HUES64 (cell line): ENCODE results near the gene BTN2A1.
A peak's percentile ranks its signal among the peaks of the same experiment; 100 is the strongest.
"Not testable (repeated sequence)": the region's sequence is repeated elsewhere in the genome, so short reads cannot be mapped to it uniquely, and the experiment has no call there.

ENCODE experiments used
- H3K27ac ChIP-seq: 2 replicates; pipeline ENCODE4 v1.7.0; 2013; ENCODE audit warnings: low read depth, low read length, inconsistent platforms
- H3K27me3 ChIP-seq: 2 replicates; pipeline ENCODE4 v1.6.1; 2013; ENCODE audit warnings: mild to moderate bottlenecking, low read length; ENCODE audit not compliant: insufficient read depth
- H3K36me3 ChIP-seq: 2 replicates; pipeline ENCODE4 v1.6.1; 2013; ENCODE audit warnings: mild to moderate bottlenecking, low read length; ENCODE audit not compliant: insufficient read depth
- H3K4me1 ChIP-seq: 2 replicates; pipeline ENCODE4 v1.6.1; 2013; ENCODE audit warnings: mild to moderate bottlenecking, low read length, moderate library complexity; ENCODE audit not compliant: insufficient read depth
- H3K4me3 ChIP-seq: 2 replicates; pipeline ENCODE4 v1.5.1; 2013; ENCODE audit warnings: mild to moderate bottlenecking, low read length, moderate library complexity
- H3K9ac ChIP-seq: 2 replicates; pipeline ENCODE4 v1.6.1; 2013; ENCODE audit warnings: mild to moderate bottlenecking, low read depth, low read length
- H3K9me3 ChIP-seq: 2 replicates; pipeline ENCODE4 v1.6.1; 2013; ENCODE audit warnings: low read depth, low read length; ENCODE audit not compliant: insufficient read depth
- WGBS: fragments of 150-250, 120-280 bp; methylation state at CpG from one replicate; pipeline ENCODE4 v1.1.7; 2013; ENCODE audit warnings: missing lambda C conversion rate; 5-methylcytosine and 5-hydroxymethylcytosine counted together

The BTN2A1 gene

GRCh38 chr6:26454631-26455030 lies 3.1 kb upstream of the BTN2A1 start:
- Histone ChIP-seq H3K9ac (no peak overlapping the region), H3K27ac (no peak overlapping the region), H3K4me3 (no peak overlapping the region), H3K27me3 (no peaks in the 10 kb centered on the region), H3K9me3 (no peaks in the 10 kb centered on the region), H3K4me1 (peaks cover 5% of the 10 kb centered on the region; the same call in 1 of the 2 replicates), H3K36me3 (peaks cover 6% of the 10 kb centered on the region)
- WGBS = 43% methylated on average over 1 of the region's 1 CpG

- 93% methylated on average over 3 of the region's 3 CpGs for WGBS
- Histone ChIP-seq H3K9me3 (no peaks in the 10 kb centered on the region), H3K9ac (no peak overlapping the region), H3K4me3 (no peak overlapping the region), H3K36me3 (peaks cover 15% of the 10 kb centered on the region), H3K27me3 (no peaks in the 10 kb centered on the region), H3K4me1 (peaks cover 5% of the 10 kb centered on the region; the same call in 1 of the 2 replicates), H3K27ac (no peak overlapping the region)
These were observed 2.3 kb upstream of the BTN2A1 start for GRCh38 chr6:26455357-26455970.

- no peaks in the 10 kb centered on the region for H3K9me3 ChIP-seq
- 26% methylated on average over 8 of the region's 9 CpGs for WGBS
- peak overlapping the region; percentile 86 for H3K9ac ChIP-seq
- H3K27ac ChIP-seq = peak overlapping the region; percentile 58
- H3K4me1 ChIP-seq = peaks cover 5% of the 10 kb centered on the region; the same call in 1 of the 2 replicates
- peaks cover 25% of the 10 kb centered on the region for H3K36me3 ChIP-seq
- H3K27me3 ChIP-seq = no peaks in the 10 kb centered on the region
- peak overlapping the region; percentile 85 for H3K4me3 ChIP-seq
These were observed 420 bp upstream of the BTN2A1 start for GRCh38 chr6:26457264-26457805.

- Histone ChIP-seq H3K4me3 (peak overlapping the region; percentile 85), H3K4me1 (peaks cover 5% of the 10 kb centered on the region; the same call in 1 of the 2 replicates), H3K27ac (no peak overlapping the region), H3K27me3 (no peaks in the 10 kb centered on the region), H3K36me3 (peaks cover 44% of the 10 kb centered on the region), H3K9ac (no peak overlapping the region), H3K9me3 (no peaks in the 10 kb centered on the region)
- 96% methylated on average over 16 of the region's 16 CpGs for WGBS
These were observed 1.5 kb downstream of the BTN2A1 start for GRCh38 chr6:26459023-26459810.

GRCh38 chr6:26461353-26461752 lies 3.6 kb downstream of the BTN2A1 start:
- H3K4me3 ChIP-seq = not testable (repeated sequence)
- H3K36me3 ChIP-seq = peaks cover 66% of the 10 kb centered on the region

GRCh38 chr6:26464014-26464413 lies 6.3 kb downstream of the BTN2A1 start:
- no peak overlapping the region for H3K9ac ChIP-seq
- peaks cover 91% of the 10 kb centered on the region for H3K36me3 ChIP-seq
- no peaks in the 10 kb centered on the region for H3K4me1 ChIP-seq
- H3K9me3 ChIP-seq = no peaks in the 10 kb centered on the region
- 97% methylated on average over 4 of the region's 4 CpGs for WGBS
- no peaks in the 10 kb centered on the region for H3K27me3 ChIP-seq
- H3K4me3 ChIP-seq = no peak overlapping the region
- H3K27ac ChIP-seq = no peak overlapping the region

More at GRCh38 chr6:26461353-26461752, 3.6 kb downstream of the BTN2A1 start:
- H3K4me1 ChIP-seq, H3K27ac ChIP-seq, H3K9ac ChIP-seq, H3K27me3 ChIP-seq, H3K9me3 ChIP-seq: not testable (repeated sequence)
- WGBS = 70% methylated on average over 4 of the region's 5 CpGs

GRCh38 chr6:26464416-26465131 lies 6.8 kb downstream of the BTN2A1 start:
- Histone ChIP-seq H3K27me3 (no peaks in the 10 kb centered on the region), H3K9ac (no peak overlapping the region), H3K9me3 (no peaks in the 10 kb centered on the region), H3K36me3 (peaks cover 91% of the 10 kb centered on the region), H3K4me1 (no peaks in the 10 kb centered on the region), H3K4me3 (no peak overlapping the region), H3K27ac (no peak overlapping the region)
- 94% methylated on average over 7 of the region's 7 CpGs for WGBS

- Histone ChIP-seq H3K9me3 (no peaks in the 10 kb centered on the region), H3K4me3 (no peak overlapping the region), H3K27me3 (no peaks in the 10 kb centered on the region), H3K27ac (no peak overlapping the region), H3K9ac (no peak overlapping the region), H3K4me1 (no peaks in the 10 kb centered on the region), H3K36me3 (peaks cover 82% of the 10 kb centered on the region)
- WGBS = 99% methylated on average over 3 of the region's 3 CpGs
These were observed 8.0 kb downstream of the BTN2A1 start for GRCh38 chr6:26465776-26466175.

- Histone ChIP-seq H3K36me3 (peaks cover 59% of the 10 kb centered on the region), H3K4me3 (no peak overlapping the region), H3K9me3 (peaks cover 11% of the 10 kb centered on the region), H3K4me1 (0 out of 2 replicates have a peak, but pooled peaks cover under 1% of the 10 kb centered on the region), H3K9ac (no peak overlapping the region), H3K27ac (no peak overlapping the region), H3K27me3 (no peaks in the 10 kb centered on the region)
- WGBS = 96% methylated on average over 2 of the region's 2 CpGs
These were observed 11.1 kb downstream of the BTN2A1 start for GRCh38 chr6:26468829-26469228.

GRCh38 chr6:26470643-26471042 lies 12.9 kb downstream of the BTN2A1 start:
- 96% methylated on average over 4 of the region's 4 CpGs for WGBS
- H3K9me3 ChIP-seq = peaks cover 11% of the 10 kb centered on the region
- no peak overlapping the region for H3K4me3 ChIP-seq
- peaks cover 17% of the 10 kb centered on the region for H3K4me1 ChIP-seq
- H3K36me3 ChIP-seq = peaks cover 40% of the 10 kb centered on the region
- no peak overlapping the region for H3K9ac ChIP-seq
- no peaks in the 10 kb centered on the region for H3K27me3 ChIP-seq
- H3K27ac ChIP-seq = no peak overlapping the region

- Histone ChIP-seq H3K36me3 (peaks cover 27% of the 10 kb centered on the region), H3K9me3 (peaks cover 11% of the 10 kb centered on the region), H3K4me3 (no peak overlapping the region), H3K27ac (no peak overlapping the region), H3K9ac (no peak overlapping the region), H3K27me3 (no peaks in the 10 kb centered on the region), H3K4me1 (peaks cover 26% of the 10 kb centered on the region)
These were observed 14.2 kb downstream of the BTN2A1 start for GRCh38 chr6:26471970-26472369.
